Liver (tissue), 9 donors: ENCODE measurements around the gene BRD8. TPM values are rescaled to one million over a fixed set of nuclear protein-coding genes. Genes with fewer than 3 reads are reported as not detected.
"Not testable (repeated sequence)": the region's sequence is repeated elsewhere in the genome, so short reads cannot be mapped to it uniquely, and the experiment has no call there.

ENCODE experiments used
- DNase-seq: peaks from one replicate; pipeline ENCODE4 v3.0.0-alpha.2; 2017; ENCODE audit warnings: low spot score
- H3K27ac ChIP-seq, 2 donors: one replicate each; pipeline ENCODE4 v1.7.0; 2013; ENCODE audit warnings: inconsistent platforms in 2 of 2, low read length in 2 of 2, control low read depth in 1 of 2, low read depth in 1 of 2, mild to moderate bottlenecking in 1 of 2
- H3K27me3 ChIP-seq, 4 donors: one replicate each; pipeline versions ENCODE4 v1.6.1 to v1.7.0; 2013; ENCODE audit warnings: low read length in 3 of 4, inconsistent platforms in 1 of 4, mild to moderate bottlenecking in 1 of 4, moderate library complexity in 1 of 4; ENCODE audit not compliant: control insufficient read depth in 4 of 4, insufficient read depth in 4 of 4
- H3K36me3 ChIP-seq, 4 donors: one replicate each; pipeline versions ENCODE4 v1.6.1 to v1.7.0; 2013; ENCODE audit warnings: low read length in 3 of 4, mild to moderate bottlenecking in 3 of 4, low read depth in 1 of 4, moderate library complexity in 1 of 4; ENCODE audit not compliant: control insufficient read depth in 4 of 4, insufficient read depth in 3 of 4
- H3K4me1 ChIP-seq, 4 donors: one replicate each; pipeline versions ENCODE4 v1.6.1 to v1.7.0; 2013; ENCODE audit warnings: low read length in 3 of 4, mild to moderate bottlenecking in 3 of 4, moderate library complexity in 1 of 4; ENCODE audit not compliant: control insufficient read depth in 4 of 4, insufficient read depth in 4 of 4
- H3K4me3 ChIP-seq, 3 donors: one replicate each; pipeline versions ENCODE4 v1.6.1 to v1.7.0; 2013; ENCODE audit warnings: low read length in 3 of 3, control low read depth in 1 of 3, low read depth in 1 of 3, mild to moderate bottlenecking in 1 of 3
- H3K9ac ChIP-seq, 2 donors: one replicate each; pipeline ENCODE4 v1.7.0; 2013; ENCODE audit warnings: low read length in 2 of 2, mild to moderate bottlenecking in 2 of 2, moderate library complexity in 2 of 2, control low read depth in 1 of 2, low read depth in 1 of 2
- H3K9me3 ChIP-seq, 4 donors: one replicate each; pipeline versions ENCODE4 v1.6.1 to v1.7.0; 2013; ENCODE audit warnings: low read length in 3 of 4; ENCODE audit not compliant: control insufficient read depth in 4 of 4
- EGR1 ChIP-seq, 2 donors: IDR thresholded peaks; 2 replicates each; pipeline ENCODE4 v1.6.1; 2016 to 2018; ENCODE audit warnings: antibody characterized with exemption in 2 of 2, low read depth in 2 of 2
- FOXA2 ChIP-seq: IDR thresholded peaks from 2 replicates; pipeline ENCODE4 v1.6.1; 2016; ENCODE audit warnings: antibody characterized with exemption
- GABPA ChIP-seq, 2 donors: IDR thresholded peaks in 1 of 2; conservative IDR thresholded peaks in 1 of 2; 2 replicates each; pipeline ENCODE4 v1.6.1; 2016; ENCODE audit warnings: antibody characterized with exemption in 2 of 2, mild to moderate bottlenecking in 1 of 2, moderate library complexity in 1 of 2
- HNF4A ChIP-seq, 2 donors: conservative IDR thresholded peaks; 2 replicates each; pipeline ENCODE4 v1.6.1; 2016; ENCODE audit warnings: antibody characterized with exemption in 2 of 2, mild to moderate bottlenecking in 2 of 2
- RAD21 ChIP-seq, 2 donors: IDR thresholded peaks; 2 replicates each; pipeline ENCODE4 v1.6.1; 2016; ENCODE audit warnings: antibody characterized with exemption in 2 of 2, mild to moderate bottlenecking in 2 of 2
- SP1 ChIP-seq: IDR thresholded peaks from 2 replicates; pipeline ENCODE4 v1.6.1; 2018; ENCODE audit warnings: antibody characterized with exemption, mild to moderate bottlenecking
- WGBS: extraction: QIAGEN DNeasy Blood & Tissue Kit; methylation state at CpG from one replicate; pipeline ENCODE4 v1.1.7; 2013; 5-methylcytosine and 5-hydroxymethylcytosine counted together
- polyA plus RNA-seq, 2 donors: library from polyadenylated mRNA; stranded (reverse) in 1 of 2; unstranded in 1 of 2; fragments of 200-250 nt in 1 of 2; fragments of >200 nt in 1 of 2; fragmentation: Nextera tagmentation in 1 of 2; extraction: Ambion mirVana in 1 of 2; gene quantifications; one replicate each; pipeline versions ENCODE4 v1.2.1 to v1.2.3, GENCODE V29; 2013 to 2015
- total RNA-seq, 2 donors: library from RNA; depleted of rRNA; stranded (reverse); fragments of >200 nt; gene quantifications; one replicate each; pipeline ENCODE4 v1.2.3, GENCODE V29; 2014
- TF ChIP-seq, protein P1 (sequence below): fragments of 150-350 bp; IDR thresholded peaks from 2 replicates; pipeline ENCODE4 v1.5.1; 2017; ENCODE audit warnings: improper control_type of control experiment, low read depth, low read length; ENCODE audit not compliant: missing input control
- TF ChIP-seq, protein P2 (sequence below): IDR thresholded peaks from 2 replicates; pipeline ENCODE4 v1.6.1; 2016; ENCODE audit warnings: antibody characterized with exemption
- TF ChIP-seq, protein P3 (sequence below): IDR thresholded peaks from 2 replicates; pipeline ENCODE4 v1.6.1; 2016; ENCODE audit warnings: antibody characterized with exemption
- TF ChIP-seq, protein P4 (sequence below): IDR thresholded peaks from 2 replicates; pipeline ENCODE4 v1.6.1; 2016; ENCODE audit warnings: antibody characterized with exemption
- donor health status: healthy.
- donor health status: healthy.
- donor health status: healthy.
- donor health status: healthy.
- donor health status: healthy.

The BRD8 gene
- total and polyA plus RNA-seq, 4 donors: 14.8 to 34.5 (median 29.6) TPM

DNA sequence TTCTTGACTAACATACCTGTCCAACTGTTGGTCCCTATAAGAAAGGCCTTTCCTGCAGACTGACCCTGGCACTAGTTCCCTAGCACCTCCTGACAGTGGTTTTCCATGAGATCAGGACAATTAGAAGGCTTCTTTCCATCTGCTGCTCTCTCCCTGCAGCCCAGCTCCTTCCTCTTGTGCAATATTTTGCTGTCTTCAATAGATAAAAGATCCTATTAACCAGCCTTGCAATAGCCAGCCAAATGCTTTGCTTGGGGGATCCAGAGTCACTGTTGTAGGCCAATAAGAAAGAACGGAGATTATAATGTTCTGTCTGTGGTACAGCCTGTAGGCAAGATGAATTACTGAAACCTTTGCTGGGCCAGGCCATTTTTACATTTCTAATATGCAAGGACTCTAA, 20.8 kb downstream of the BRD8 start:
- H3K36me3 ChIP-seq: peaks cover 21 to 54% (median 50%) of the 10 kb centered on the region in 4 donors
- no peak overlapping the region for H3K4me3 ChIP-seq
- H3K9ac ChIP-seq: no peak overlapping the region
- no peak for DNase-seq
- no peaks in the 10 kb centered on the region for H3K9me3 ChIP-seq
- H3K4me1 ChIP-seq: no peaks in the 10 kb centered on the region
- no peaks in the 10 kb centered on the region for H3K27me3 ChIP-seq
- no peak overlapping the region for H3K27ac ChIP-seq
- no peak for TF ChIP-seq RAD21 (IDR thresholded peaks at IDR 0.05)
- TF ChIP-seq, protein P1, sequence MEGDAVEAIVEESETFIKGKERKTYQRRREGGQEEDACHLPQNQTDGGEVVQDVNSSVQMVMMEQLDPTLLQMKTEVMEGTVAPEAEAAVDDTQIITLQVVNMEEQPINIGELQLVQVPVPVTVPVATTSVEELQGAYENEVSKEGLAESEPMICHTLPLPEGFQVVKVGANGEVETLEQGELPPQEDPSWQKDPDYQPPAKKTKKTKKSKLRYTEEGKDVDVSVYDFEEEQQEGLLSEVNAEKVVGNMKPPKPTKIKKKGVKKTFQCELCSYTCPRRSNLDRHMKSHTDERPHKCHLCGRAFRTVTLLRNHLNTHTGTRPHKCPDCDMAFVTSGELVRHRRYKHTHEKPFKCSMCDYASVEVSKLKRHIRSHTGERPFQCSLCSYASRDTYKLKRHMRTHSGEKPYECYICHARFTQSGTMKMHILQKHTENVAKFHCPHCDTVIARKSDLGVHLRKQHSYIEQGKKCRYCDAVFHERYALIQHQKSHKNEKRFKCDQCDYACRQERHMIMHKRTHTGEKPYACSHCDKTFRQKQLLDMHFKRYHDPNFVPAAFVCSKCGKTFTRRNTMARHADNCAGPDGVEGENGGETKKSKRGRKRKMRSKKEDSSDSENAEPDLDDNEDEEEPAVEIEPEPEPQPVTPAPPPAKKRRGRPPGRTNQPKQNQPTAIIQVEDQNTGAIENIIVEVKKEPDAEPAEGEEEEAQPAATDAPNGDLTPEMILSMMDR: no peak
- WGBS: 96% methylated on average over 1 of the region's 1 CpG

DNA sequence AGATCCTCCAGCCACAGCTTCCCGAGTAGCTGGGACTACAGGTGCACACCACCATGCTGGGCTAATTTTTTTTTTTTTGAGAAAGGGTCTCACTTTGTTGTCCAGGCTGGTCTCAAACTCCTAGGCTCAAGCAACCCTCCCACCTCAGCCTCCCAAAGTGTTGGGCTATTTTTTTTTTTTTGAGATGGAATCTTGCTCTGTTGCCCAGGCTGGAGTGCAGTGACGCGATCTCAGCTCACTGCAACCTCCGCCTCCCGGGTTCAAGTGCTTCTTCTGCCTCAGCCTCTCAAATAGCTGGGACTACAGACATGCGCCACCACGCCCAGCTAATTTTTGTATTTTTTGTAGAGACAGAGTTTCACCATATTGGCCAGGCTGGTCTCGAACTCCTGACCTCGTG, 22.5 kb downstream of the BRD8 start:
- peaks cover 13 to 41% (median 37%) of the 10 kb centered on the region in 4 donors for H3K36me3 ChIP-seq
- H3K27ac ChIP-seq, H3K4me1 ChIP-seq, H3K9me3 ChIP-seq, H3K27me3 ChIP-seq, H3K4me3 ChIP-seq, DNase-seq, H3K9ac ChIP-seq: not testable (repeated sequence)
- WGBS: 99% methylated on average over 9 of the region's 9 CpGs

DNA sequence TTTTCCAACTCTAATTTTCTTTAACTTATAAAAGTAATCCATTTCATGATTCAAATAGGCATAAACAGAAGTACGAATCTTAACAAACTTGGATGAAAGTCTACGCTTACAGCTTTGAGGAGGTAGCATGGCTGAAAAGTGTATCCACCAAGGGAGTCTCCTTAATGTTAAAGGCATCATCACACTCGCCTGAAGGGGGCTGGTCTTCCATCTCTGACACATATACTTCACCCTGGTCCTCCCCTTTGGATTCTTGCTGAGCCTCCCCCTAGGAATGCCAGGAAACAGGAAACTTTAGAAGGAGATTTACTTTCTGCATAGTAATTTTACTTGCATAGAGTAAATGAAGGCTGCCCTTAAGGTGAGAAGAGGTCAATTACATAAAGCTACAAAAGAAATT, 28.9 kb downstream of the BRD8 start:
- TF ChIP-seq, protein P2, sequence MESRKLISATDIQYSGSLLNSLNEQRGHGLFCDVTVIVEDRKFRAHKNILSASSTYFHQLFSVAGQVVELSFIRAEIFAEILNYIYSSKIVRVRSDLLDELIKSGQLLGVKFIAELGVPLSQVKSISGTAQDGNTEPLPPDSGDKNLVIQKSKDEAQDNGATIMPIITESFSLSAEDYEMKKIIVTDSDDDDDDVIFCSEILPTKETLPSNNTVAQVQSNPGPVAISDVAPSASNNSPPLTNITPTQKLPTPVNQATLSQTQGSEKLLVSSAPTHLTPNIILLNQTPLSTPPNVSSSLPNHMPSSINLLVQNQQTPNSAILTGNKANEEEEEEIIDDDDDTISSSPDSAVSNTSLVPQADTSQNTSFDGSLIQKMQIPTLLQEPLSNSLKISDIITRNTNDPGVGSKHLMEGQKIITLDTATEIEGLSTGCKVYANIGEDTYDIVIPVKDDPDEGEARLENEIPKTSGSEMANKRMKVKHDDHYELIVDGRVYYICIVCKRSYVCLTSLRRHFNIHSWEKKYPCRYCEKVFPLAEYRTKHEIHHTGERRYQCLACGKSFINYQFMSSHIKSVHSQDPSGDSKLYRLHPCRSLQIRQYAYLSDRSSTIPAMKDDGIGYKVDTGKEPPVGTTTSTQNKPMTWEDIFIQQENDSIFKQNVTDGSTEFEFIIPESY: no peak
- TF ChIP-seq FOXA2: no peak
- TF ChIP-seq, protein P3, sequence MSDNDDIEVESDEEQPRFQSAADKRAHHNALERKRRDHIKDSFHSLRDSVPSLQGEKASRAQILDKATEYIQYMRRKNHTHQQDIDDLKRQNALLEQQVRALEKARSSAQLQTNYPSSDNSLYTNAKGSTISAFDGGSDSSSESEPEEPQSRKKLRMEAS: no peak
- TF ChIP-seq SP1: no peak
- WGBS: 60% methylated on average over 3 of the region's 3 CpGs
- Histone ChIP-seq H3K9ac (no peak overlapping the region), H3K36me3 (no peaks in the 10 kb centered on the region), H3K4me3 (no peak overlapping the region), H3K27ac (no peak overlapping the region), H3K27me3 (no peaks in the 10 kb centered on the region), H3K4me1 (no peaks in the 10 kb centered on the region), H3K9me3 (no peaks in the 10 kb centered on the region)
- no peak for DNase-seq

DNA sequence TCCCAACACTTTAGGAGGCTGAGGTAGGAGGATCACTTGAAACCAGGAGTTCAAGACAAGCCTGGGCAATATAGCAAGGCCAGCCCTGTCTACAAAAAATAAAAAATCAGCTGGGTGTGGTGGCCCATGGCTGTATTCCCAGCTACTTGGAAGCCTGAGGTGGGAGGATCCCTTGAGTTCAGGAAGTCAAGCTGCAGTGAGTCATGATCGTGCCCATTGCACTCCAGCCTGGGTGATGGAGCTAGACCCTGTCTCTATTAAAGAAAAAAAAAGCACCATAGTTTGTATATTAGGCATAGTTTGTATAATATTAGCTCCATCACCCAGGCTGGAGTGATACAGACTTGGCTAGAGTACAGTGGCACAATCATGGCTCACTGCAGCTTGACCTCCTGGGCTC, 29.6 kb downstream of the BRD8 start:
- H3K27ac ChIP-seq: no peak overlapping the region
- no peak overlapping the region for H3K9ac ChIP-seq
- no peak for DNase-seq
- H3K4me3 ChIP-seq: no peak overlapping the region
- TF ChIP-seq RAD21 (IDR thresholded peaks at IDR 0.05): no peak
- no peak for TF ChIP-seq EGR1 (IDR thresholded peaks at IDR 0.05; ENCODE audit: low read depth in 2 of 2)
- TF ChIP-seq GABPA (IDR thresholded peaks at IDR 0.05 in 1 of 2, conservative IDR thresholded peaks at IDR 0.05 in 1 of 2): no peak
- no peak for TF ChIP-seq HNF4A (conservative IDR thresholded peaks at IDR 0.05)
- TF ChIP-seq, protein P4, sequence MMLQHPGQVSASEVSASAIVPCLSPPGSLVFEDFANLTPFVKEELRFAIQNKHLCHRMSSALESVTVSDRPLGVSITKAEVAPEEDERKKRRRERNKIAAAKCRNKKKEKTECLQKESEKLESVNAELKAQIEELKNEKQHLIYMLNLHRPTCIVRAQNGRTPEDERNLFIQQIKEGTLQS: no peak
- no peaks in the 10 kb centered on the region for H3K27me3 ChIP-seq
- no peaks in the 10 kb centered on the region for H3K4me1 ChIP-seq
- no peaks in the 10 kb centered on the region for H3K36me3 ChIP-seq
- no peaks in the 10 kb centered on the region for H3K9me3 ChIP-seq
- 72% methylated on average over 1 of the region's 1 CpG for WGBS

DNA sequence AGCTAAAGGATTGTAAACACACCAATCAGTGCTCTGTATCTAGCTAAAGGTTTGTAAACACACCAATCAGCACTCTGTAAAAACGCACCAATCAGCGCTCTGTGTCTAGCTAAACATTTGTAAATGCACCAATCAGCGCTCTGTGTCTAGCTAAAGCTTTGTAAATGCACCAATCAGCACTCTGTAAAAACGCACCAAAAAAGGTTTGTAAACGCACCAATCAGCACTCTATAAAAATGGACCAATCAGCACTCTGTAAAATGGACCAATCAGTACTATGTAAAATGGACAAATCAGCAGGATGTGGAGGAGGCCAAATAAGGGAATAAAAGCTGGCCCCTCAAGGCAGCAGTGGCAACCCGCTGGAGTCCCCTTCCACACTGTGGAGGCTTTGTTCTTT, 34.9 kb downstream of the BRD8 start:
- not testable (repeated sequence) for H3K9me3 ChIP-seq, DNase-seq, H3K27ac ChIP-seq, H3K36me3 ChIP-seq, H3K9ac ChIP-seq, H3K4me3 ChIP-seq, H3K4me1 ChIP-seq, H3K27me3 ChIP-seq
- 94% methylated on average over 6 of the region's 6 CpGs for WGBS
